Hepatic stellate cell (primary cell): ENCODE measurements around the gene COMT.

Experiments
- DNase-seq: peaks from one replicate; pipeline ENCODE4 v3.0.0; 2011; ENCODE audit warnings: low spot score

The COMT gene

DNA sequence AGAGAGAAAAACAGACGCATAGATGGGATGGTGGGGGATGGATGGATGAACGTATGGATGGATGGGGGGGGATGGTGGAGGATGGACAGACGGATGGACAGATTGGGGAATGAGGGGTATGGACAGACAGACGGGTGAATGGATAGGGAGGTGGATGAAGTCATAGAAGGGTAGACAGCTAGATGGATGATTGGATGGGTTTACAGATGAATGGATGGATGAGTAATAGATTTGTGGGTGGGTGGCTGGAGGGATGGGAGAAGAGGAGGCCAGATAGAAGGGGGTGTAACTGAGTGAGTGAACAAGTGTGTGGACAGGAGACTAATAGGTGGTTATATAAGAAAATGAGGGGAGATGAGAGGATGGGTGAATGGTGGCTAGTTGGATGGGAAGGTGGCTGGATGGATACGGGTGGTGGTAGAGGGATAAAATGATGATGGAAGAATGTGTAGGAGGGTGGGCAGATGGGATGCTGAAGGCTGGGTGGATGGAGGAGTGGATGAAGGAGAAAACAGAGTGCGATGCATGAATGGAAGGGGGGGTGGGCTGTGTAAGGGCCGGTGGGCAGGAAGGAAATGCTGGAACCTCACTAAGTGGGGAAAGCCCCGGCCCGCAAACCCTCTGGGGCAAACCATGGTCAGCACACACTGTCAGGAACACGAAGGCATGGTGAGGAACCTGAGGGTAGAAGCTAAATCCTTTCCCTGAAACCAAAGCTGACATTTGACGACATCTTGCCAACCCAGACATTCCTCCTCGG, 53.5 kb downstream of the COMT start:
- no peak for DNase-seq

DNA sequence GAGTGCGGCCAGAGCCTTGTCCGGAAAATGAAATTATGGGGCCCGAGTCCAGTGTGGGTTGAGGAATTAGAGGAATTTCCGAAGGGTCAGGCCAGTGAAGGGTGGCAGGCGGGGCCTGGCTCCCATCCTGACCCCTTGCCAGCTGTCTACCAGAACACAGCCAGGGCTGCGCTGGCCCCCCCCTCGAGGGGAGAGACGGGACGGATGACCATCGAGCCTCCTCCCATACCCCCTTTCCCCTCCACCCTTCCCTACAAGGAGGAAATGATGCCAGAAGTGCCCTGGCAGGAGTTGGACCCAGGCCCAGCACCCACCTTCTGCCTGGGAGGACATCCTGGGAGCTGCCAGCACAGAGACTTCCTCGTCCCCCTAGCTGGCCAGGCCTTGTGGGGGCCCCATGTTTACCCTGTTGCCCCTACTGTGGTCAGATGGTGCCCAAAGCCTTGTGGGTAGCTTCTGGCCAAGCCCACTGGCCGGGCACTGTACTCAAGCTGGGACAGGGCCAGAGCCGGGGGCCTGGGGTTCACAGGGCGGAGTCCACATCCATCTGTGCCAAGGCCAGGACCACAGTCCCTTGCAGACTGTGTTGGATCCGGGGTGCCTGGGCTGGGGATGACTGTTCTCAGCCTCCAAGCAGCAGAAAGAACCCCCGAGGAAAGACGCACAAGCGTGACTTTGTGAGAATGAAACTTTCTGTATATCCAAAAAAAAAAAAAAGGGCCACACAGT, 54.2 kb downstream of the COMT start:
- peak; percentile 77 for DNase-seq

DNA sequence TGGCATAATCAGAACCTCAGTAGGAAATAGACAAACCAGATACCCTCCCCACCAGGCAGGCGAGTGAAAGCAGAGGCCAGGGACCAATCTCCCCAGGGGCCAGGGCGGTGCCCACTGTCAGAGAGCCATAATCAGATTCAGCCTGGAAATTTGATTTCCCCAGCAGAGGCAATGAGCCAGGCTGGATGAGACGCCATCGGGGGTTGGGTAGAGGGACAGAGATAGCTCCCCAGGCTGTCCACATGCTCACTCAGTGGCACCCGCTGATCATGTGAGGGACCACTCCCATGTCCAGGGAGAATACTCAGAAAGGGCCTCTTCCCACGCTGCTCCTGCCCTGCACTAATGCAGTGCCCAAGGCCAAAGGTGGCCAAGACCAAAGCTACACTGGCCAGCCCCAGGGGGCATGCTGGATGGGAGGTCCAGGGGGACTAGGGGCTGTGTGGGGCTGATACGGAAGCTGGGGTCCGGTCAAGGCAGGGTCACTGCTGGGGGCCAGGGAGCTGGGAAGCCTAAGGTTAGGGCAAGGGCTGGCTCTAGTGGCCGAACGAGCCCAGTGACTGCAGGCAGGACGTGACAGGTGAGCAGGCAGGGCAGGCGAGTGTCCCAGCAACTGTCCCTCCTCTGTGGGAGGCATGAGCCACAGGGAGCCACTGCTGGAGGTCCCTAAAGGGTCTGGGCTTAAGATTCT, 55.3 kb downstream of the COMT start:
- no peak for DNase-seq

DNA sequence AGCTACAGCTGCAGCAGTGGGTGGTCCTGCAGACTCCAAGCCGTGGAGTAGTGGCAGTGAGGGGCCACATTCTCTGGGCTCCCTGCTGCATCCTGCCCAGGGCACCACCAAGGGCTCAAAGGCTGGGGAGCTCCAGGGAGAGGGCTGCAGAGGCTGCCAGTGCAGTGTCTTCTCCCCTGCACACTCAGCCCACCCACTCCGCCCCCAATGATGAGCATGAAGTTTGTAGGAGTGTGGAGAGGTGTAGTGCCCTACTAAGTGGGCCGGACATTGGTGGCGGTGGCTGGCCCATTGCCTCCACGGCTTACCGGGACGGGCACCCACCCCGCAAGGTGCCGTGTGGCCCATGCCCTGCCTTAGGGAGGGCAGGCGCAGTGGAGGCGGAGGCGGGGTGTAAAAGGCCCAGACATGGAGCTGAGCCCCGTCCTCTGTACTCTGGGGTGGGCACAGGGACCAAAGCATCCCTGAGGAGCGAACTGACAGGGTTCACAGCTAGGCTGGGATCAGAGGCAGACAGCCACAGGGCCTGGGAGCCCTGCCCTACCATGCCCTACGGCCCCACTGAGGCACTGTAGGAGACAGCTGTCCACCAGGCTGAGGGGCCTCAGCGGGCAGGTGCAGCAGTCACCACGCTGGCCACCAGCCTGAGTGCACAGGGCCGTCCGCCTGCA, 56.1 kb downstream of the COMT start:
- no peak for DNase-seq

DNA sequence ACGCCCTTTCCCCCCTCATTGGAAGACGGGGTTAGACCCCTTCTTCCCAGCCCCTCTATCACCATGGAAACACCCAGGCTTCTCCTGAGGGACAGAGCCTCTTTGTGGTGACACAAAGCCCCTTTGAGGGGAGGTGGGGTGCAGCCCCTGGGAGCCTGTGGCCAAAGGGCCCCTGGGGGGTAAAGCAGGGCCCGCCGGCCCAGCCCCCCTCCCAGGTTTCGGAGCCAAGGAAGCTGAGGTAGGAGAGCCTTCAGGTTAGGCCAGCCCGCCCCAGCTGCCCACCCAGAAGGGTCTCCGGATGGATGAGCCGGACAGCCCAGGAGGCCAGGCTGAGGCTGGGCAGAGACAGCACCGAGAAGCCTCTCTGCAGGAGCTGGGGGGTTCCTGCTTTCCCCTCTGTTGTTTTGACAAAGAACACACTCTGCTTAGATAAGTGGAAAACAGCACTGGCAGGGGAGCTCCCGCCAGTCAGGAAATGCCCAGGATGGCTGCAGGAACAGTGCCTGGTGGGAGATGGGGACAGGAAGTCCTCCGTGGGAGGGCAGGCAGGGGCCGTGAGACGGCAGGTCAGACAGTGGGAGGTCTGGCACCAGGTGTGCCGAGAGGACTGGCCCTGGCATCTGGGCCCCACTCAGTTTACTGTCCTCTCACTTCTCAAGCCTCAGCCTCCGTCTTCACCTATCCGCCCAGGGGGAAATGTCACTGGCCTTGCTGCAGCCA, 56.8 kb downstream of the COMT start:
- DNase-seq: no peak

DNA sequence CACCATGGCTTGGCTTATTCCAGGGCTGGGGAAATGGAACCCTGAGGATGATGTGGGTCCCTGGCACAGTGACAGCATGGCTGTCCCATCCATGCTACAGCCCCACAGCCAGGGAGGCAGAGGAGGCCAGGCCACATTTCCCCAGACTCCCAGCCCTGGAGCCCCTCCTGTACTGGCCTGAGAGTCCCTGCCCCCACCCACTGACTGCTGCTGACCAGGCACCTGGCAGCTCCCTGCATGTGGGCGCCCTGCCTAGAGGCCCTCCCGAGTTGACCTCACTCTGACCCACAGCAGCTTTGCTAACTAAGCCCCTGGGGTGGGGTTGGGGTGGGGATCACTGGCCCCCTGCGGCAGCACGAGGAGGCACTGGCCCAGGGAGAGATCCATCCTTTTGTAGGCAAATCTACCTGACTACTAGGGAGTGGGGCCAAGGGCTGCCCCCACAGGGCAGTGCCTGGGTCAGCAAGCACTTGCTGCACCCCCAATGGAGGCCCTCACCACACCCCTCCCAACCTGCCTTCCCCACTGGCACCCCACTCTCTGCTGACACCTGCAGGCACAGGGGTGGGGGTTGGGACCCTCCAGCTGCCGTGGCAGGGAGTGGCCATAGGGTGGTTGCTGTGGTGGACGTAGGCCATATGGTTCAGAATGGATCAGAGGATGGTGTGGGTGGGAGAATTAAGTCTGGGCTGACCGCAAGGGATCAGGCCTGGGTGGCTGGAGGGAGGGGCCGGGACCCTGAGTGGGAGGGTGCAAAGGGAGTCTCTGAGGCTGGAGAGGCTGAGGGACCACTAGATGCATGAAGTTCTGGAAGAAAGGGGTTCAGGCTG, 57.6 kb downstream of the COMT start:
- DNase-seq: no peak

DNA sequence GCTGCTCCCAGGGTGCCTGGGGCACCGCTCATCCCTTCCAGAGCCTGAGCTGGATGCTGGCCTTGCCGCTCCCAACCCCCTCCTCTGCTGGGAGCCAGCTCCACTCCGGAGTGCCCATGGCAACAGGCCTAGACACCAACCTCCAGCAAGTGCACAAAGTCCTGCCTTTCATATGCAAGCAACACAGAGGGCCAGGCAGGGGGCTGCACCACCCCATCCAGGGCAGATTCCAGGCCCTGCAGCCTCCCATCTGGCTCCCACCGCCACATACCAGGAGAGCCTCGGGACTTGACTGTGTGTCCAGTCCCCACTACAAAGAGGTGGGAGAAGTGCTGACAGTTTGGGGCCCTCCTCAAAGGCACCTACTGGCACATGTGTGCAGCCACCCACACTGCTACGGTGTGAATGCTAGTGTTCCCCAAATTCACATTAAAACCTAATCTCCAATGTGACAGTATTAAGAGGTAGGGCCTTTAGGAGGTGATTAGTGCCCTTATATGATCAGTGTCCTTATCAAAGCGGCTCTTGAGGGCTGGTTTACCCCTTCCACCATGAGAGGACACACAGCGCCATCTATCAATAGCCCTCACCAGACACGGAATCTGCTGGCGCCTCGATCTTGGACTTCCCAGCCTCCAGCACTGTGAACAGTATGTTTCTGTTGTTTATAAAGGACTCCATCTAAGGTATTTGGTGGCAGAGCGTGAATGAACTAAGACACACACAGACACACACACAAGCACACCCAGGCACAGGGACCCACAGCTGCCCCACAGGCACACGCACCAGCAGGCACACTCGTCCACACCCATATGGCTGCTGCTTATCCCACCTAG, 58.9 kb downstream of the COMT start:
- no peak for DNase-seq

DNA sequence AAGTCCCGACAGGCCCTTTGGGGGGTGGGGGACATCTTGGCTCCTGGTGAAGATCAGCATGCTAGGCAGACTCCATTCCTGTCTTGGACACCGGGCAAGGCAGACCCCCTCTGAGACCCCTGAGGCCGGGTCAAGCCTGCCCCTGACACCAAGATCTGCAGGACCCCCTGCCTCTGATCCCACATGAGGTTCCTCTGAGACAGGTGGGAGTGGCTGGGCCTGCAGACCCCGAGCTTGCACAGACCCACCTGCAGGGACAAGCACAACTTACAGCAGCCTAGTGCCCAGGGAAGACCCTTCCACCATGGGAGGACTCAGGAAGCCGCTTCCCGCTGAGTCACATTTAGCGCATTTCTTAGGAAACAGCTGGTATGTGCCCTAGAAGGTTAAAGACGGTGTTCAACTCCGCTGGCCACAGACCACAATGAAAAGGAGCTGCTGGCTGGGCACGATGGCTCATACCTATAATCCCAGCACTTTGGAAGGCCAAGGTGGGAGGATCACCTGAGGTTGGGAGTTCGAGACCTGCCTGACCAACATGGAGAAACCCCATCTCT, 59.6 kb downstream of the COMT start:
- DNase-seq: no peak

DNA sequence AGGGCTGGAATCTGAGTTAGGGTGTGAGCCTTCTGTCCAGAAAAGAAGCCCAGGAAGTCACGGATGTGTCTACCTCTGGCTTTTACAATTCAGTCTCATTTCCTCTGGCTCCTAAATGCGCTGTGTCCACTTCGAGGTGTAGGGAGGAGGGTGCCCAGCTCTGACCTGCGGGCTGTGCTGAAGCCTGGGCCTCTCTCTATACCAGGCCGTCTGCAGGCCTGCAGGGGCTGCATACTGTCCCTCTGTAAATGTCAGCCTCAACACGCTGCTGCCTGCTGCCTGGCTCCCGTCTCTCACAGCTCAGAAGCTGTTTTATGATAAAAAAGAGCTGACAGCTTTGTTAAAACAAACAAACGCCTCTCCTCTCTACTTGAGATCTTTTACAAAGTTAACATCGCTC, 60.6 kb downstream of the COMT start:
- no peak for DNase-seq

DNA sequence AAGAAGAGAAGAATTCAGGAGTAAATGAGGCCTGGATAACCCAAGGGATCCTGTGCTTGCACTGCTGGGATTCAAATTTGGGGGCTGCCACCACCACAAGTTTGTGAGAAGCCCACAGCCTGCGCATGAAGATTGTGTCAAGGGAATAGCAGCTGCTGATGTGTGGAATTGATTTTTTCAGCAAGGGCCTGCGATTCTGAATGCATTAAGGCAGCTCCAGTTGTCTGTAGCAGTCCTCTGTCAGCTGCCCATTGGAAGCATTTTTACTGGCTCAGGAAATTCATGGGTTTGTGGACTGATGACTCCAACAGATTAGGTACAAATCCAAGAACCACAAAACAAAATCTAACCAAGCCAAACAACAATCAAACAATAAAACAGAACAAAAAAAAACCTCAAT, 61.1 kb downstream of the COMT start:
- DNase-seq: no peak

DNA sequence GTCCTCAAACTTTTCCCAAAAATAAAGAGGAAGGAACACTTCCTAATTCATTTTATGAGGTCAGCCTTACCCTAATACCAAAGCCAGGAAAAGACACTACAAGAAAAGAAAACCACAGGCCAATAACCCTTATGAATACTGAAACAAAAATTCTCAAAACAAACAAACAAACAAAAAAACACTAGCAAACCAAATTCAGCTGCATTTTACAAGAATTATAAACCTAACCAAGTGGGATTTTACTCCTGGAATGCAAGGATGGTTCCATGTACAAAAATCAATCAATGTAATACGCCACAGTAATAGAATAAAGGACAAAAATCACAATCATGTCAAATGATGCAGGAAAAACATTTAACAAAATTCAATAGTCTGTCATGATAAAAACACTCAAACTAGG, 61.7 kb downstream of the COMT start:
- DNase-seq: no peak

DNA sequence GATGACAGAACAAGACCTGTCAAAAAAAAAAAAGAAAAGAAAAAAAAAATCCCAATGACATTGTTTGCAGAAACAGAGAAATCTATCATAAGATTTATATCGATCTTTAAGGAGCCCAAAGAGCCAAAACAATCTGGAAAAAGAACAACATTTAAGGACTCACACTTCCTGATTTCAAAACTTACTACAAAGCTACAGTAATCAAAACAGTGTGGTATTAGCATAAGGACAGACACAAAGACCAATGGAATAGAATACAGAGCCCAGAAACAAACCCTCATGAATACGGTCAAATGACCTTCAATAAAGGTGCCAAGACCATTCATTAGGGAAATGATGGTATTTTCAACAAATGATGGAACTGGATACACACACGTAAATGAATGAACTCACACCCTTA, 62.9 kb downstream of the COMT start:
- DNase-seq: no peak

DNA sequence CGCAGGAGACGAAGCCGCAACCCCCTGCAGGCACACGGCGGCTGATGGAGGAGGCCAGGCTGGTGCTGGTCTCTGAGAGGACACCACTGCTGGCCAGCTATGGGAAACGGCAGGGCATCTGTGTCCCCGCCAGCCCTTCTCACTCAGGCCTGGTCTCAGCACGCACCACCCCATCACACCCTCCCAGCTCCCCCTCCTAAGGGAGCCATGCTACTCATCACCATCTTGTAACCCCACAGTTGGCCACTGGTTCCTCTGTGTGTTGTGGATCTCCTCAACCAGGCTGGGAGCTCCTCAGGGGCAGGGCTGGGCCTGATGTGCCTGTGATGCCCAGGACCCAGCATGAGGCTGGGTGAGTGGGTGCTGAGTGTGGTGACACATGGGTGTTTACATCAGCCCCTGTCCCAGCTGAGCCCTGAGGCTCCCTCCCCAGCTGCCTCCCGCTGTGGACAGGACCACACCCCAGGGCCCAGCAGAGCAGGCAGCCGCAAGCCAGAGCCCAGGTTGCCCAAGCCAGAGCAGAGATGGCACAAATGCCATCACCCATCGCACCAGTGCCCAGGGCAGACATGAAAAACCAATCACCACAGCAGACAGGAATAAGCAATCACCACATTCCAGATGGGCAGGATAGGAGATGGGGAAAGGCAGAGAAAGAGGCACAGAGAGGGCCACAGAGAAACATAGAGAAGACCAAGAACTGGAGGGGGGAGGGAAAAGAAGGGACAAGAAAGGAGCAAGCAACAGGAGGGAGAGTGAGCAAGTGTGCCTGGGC, 66.8 kb downstream of the COMT start:
- no peak for DNase-seq

DNA sequence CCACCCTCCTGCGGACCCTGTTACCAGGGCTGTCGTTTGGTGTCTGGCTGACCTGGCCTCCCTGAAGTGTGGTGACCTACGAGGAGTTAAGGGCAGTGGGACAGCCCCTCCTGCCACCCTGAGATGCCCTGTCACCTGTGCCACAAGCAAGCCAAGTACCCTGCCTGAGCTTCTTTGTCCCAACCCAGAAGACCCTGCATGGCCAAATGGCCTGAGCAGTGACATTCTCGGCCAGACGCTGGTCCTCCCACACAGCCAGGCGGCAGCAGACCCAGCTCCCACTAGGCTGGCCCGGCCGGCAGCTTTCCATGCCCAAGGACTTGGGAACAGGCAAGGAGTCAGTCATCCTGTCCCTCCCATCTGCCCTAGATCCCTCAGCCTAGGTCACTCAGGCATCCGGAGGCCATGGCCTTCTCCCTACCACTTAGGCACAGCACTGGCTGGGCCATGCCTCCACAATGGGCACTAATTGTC, 67.5 kb downstream of the COMT start:
- DNase-seq: no peak

DNA sequence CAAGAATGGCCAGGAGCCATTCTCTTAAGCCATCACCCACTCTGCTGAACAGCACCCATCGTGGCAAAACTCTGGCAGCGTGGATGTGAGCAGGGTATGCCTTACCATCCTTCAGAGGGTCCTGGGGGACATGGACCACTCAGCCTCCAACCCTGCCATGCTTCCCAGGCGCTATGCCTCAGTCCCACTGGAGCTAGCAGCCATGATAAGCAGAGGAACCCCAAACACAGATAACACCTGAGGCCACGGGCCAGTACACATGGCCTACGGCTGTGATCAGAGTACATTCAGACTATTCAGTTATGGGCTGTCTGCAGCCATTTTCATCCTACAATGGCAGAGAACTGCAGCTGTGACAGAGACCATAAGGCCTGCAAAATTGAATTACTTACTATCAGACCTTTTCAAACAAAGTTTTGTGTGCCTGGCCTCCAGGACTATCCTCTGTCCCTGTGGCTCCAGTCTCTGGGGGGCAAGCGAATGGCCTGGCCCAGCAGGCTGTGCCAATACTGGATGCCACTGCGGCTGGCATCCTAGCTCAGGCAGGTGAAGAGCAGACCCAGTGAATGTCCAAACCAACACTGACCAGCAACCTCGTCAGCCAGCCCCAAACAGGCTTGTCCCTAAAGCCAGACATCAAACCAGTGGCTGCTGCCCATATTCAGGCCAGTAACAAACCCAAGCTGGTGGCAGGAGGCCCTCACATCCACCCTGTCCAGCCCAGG, 68.2 kb downstream of the COMT start:
- no peak for DNase-seq

DNA sequence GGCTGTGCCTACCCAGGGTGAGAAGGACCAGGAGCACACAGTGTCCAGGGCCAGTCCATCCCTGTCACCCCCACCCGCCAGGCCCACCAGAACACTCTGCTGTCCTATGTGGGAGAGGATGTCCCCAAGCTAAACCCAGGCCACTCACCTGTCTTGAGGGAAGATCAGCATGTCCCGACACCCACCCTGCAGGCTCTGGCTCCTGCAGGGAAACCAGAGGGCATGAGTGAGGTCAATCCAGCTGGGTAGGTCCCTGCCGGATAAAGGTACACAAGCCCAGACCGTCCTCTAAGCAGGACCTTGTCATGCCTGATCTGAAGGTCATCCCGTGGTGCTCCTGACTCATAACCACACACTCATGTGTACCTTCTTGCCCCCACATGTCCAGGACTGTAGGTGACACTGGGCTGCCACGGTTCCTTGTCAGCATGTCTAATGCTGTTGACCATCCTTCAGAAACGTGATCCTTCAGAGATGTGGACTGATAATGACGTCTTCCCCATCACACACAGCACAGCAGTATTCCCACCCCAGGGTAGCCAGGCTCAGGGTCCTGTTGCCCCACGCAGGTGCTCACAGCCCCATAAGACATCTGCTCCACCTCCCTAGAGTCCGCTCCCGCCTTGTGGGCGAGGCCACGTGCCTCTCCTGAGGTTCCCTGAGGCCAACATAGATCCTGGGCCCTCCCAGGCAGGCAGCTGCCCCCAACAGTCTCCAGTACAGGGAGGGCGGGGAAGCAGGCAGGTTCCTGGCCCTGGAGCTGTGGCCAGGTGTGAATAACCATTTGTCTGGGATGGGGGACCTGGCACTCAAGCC, 68.9 kb downstream of the COMT start:
- no peak for DNase-seq
